HFFc6 (cell line): ENCODE results near the gene GTF2A1L. TPM values are rescaled to one million over a fixed set of nuclear protein-coding genes. Genes with fewer than 3 reads are reported as not detected.

ENCODE experiments used
- DNase-seq: peaks from one replicate; pipeline ENCODE4 v3.0.0-alpha.2; 2018
- H3K27ac Mint-ChIP-seq: 2 replicates; pipeline ENCODE4 v1.8.0; 2020; ENCODE audit warnings: mild to moderate bottlenecking, mixed read lengths
- H3K27me3 Mint-ChIP-seq: 2 replicates; pipeline ENCODE4 v1.8.0; 2021; ENCODE audit warnings: mild to moderate bottlenecking, moderate library complexity, mixed read lengths; ENCODE audit not compliant: insufficient read depth
- H3K36me3 Mint-ChIP-seq: 2 replicates; pipeline ENCODE4 v1.8.0; 2021; ENCODE audit warnings: low read depth, mixed read lengths
- H3K4me1 Mint-ChIP-seq: 2 replicates; pipeline ENCODE4 v1.8.0; 2020; ENCODE audit warnings: low read depth, mixed read lengths
- H3K4me3 Mint-ChIP-seq: 2 replicates; pipeline ENCODE4 v1.8.0; 2020; ENCODE audit warnings: mild to moderate bottlenecking, moderate library complexity, mixed read lengths
- H3K9me3 Mint-ChIP-seq: 2 replicates; pipeline ENCODE4 v1.8.0; 2020; ENCODE audit warnings: mild to moderate bottlenecking, mixed read lengths
- total RNA-seq, 6 experiments: library from RNA; stranded (reverse); fragmentation: NEBNext Ultra II Directional; extraction: Animal tissue kit (Norgen Biotek cat#: 25700); gene quantifications; 2 replicates in 1 of 6; 3 replicates in 5 of 6; pipeline ENCODE4 v1.2.3, GENCODE V29; 2021
- TF ChIP-seq, protein P1 (sequence below): fragments of 200-600 bp; sonication (generic); IDR thresholded peaks from 2 replicates; pipeline ENCODE4 v1.5.0; 2021; ENCODE audit warnings: antibody characterized with exemption, mild to moderate bottlenecking

GTF2A1L gene
- total RNA-seq, 6 experiments from 2014 or later = not detected

DNA sequence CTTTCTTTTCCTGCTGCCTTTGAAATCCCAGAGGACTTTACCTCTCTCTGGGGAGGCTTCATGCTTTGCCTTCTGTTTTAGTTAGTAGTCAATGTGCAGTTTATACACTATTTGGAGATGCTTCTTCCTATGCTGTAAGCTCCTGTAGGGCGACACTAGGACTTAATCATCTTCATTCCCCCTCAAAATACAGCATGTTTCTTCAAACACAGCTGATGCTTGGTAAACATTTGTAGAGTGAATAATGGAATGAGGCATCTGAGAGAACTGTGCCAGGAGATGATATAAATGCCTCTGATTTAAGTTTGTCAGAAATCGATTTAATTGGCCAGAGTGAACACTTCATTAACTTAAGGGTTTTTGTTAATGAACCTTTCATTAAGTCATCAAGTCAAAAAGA is 94.5 kb downstream of the GTF2A1L start:
- Mint-ChIP-seq H3K27ac (no peak overlapping the region), H3K36me3 (no peaks in the 10 kb centered on the region; the same call in 1 of the 2 replicates), H3K4me3 (no peak overlapping the region), H3K27me3 (no peaks in the 10 kb centered on the region; the same call in none of the 2 replicates), H3K9me3 (peaks cover 35% of the 10 kb centered on the region), H3K4me1 (no peaks in the 10 kb centered on the region)
- TF ChIP-seq, protein P1, sequence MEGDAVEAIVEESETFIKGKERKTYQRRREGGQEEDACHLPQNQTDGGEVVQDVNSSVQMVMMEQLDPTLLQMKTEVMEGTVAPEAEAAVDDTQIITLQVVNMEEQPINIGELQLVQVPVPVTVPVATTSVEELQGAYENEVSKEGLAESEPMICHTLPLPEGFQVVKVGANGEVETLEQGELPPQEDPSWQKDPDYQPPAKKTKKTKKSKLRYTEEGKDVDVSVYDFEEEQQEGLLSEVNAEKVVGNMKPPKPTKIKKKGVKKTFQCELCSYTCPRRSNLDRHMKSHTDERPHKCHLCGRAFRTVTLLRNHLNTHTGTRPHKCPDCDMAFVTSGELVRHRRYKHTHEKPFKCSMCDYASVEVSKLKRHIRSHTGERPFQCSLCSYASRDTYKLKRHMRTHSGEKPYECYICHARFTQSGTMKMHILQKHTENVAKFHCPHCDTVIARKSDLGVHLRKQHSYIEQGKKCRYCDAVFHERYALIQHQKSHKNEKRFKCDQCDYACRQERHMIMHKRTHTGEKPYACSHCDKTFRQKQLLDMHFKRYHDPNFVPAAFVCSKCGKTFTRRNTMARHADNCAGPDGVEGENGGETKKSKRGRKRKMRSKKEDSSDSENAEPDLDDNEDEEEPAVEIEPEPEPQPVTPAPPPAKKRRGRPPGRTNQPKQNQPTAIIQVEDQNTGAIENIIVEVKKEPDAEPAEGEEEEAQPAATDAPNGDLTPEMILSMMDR = no peak
- no peak for DNase-seq

DNA sequence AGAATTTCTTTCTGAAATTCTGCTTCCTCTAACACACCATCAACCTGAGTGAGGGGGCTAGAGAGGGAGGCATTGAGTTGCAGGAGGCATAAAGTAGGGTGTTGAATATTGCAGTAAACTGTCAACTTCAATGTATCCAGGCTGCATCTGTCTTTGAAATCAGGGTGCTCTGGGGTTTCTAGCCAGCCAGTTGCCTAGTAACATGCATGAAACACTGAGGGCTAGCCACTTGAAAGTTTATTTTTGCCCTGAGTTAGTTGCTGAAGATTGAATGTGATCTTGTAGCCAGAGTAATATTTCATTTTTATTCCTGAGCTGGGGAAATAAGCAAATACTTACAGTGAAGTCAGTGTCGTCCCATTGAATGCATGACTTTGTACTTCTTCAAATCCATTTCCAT is 96.0 kb downstream of the GTF2A1L start:
- H3K4me1 Mint-ChIP-seq = no peaks in the 10 kb centered on the region
- TF ChIP-seq, protein P1 = no peak
- H3K27me3 Mint-ChIP-seq = no peaks in the 10 kb centered on the region; the same call in none of the 2 replicates
- H3K4me3 Mint-ChIP-seq = no peak overlapping the region
- no peak overlapping the region for H3K27ac Mint-ChIP-seq
- H3K9me3 Mint-ChIP-seq = peaks cover 29% of the 10 kb centered on the region
- no peak for DNase-seq
- no peaks in the 10 kb centered on the region; the same call in 1 of the 2 replicates for H3K36me3 Mint-ChIP-seq

DNA sequence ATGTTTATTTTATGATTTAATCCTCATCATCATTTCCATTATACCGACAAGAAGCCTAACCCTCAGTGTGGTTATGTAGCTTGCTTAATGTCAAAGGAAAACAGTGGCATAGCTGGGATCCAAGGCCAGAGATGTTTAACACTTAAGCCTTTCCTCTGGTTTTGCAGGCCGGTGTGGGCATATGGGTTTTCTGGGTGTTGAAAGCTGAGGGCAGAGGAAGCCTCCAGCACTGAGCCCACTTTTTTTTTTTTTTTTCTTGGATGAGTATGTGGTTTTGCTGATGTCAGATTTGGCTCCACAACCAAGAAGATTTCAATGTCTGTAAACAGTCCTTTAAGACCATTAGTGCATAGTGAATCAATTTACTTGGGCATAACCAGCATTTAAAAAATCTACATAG is 96.6 kb downstream of the GTF2A1L start:
- TF ChIP-seq, protein P1 = no peak
- Mint-ChIP-seq H3K4me3 (no peak overlapping the region), H3K9me3 (peaks cover 28% of the 10 kb centered on the region), H3K27ac (no peak overlapping the region), H3K4me1 (no peaks in the 10 kb centered on the region), H3K27me3 (no peaks in the 10 kb centered on the region; the same call in none of the 2 replicates), H3K36me3 (no peaks in the 10 kb centered on the region; the same call in 1 of the 2 replicates)
- no peak for DNase-seq

DNA sequence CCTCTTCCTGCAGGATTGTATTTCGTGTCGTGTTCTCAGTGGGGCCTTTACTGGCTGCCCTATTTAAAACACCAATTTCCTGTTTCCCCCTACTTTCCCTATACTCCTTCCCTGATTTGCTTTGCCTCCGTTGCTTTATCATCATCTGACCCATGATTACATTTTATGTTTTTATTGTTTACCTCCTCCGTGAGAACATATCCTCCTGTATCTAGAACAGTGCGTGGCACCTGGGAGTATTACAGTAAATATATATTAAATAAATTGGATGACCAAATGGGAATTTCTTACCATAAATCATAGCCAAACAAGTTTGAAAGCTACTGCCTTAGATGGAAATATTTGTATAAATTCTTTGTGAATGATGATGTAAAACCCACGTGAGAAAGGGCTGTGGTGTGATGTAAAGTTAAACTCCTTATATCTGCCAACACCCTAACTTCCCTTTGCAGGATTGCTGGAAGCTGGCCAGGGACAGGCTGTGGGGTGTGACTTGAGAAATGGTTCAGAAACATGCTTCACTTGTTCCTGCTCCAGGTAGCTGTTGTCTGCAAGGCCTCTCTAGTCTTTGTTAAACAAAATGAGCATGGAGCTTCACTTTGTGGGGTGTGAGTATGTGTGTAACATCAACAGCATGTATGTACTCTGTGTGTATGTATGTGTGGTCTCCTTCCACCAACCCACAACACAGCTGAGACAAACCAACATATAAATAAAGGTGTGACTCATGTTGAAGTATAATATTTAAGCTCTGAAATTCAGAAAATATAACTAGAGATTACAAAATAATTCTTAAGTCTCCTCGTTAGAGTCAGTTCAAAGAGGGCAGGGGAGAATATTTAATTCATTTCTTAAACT is 97.6 kb downstream of the GTF2A1L start:
- H3K27ac Mint-ChIP-seq = no peak overlapping the region
- TF ChIP-seq, protein P1 = no peak

DNA sequence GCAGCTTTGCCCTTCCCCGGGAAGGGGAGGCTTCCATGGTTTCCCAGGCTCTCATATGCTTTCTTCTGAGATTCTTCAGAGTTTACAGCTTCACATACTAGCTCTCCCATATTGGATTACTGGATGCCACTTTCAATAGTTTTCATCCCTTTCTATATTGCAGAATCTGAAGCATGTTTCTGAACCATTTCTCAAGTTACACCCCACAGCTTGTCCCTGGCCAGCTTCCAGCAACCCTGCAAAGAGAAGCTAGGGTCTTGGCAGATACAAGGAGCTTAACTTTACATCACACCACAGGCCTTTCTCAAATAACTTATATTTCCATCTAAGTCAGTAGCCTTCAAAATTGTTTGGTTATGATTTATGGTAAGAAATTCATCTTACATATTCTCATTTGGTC is 98.3 kb downstream of the GTF2A1L start:
- TF ChIP-seq, protein P1 = no peak
- Mint-ChIP-seq H3K9me3 (peaks cover 24% of the 10 kb centered on the region), H3K27ac (no peak overlapping the region), H3K36me3 (no peaks in the 10 kb centered on the region; the same call in 1 of the 2 replicates), H3K4me1 (no peaks in the 10 kb centered on the region), H3K4me3 (no peak overlapping the region), H3K27me3 (no peaks in the 10 kb centered on the region; the same call in none of the 2 replicates)
- DNase-seq = no peak

More for the DNA sequence above, 97.6 kb downstream of the GTF2A1L start:
- Mint-ChIP-seq H3K9me3 (peaks cover 24% of the 10 kb centered on the region), H3K36me3 (no peaks in the 10 kb centered on the region; the same call in 1 of the 2 replicates), H3K27me3 (no peaks in the 10 kb centered on the region; the same call in none of the 2 replicates), H3K4me1 (no peaks in the 10 kb centered on the region), H3K4me3 (no peak overlapping the region)
- no peak for DNase-seq
